A172 (cell line): Measurements from ENCODE around the gene ADM5. TPM values are rescaled to one million over a fixed set of nuclear protein-coding genes. Genes with fewer than 3 reads are reported as not detected.

Experiments
- DNase-seq: peaks from one replicate; pipeline ENCODE4 v3.0.0-alpha.2; 2015; ENCODE audit warnings: low spot score
- total RNA-seq: library from RNA; depleted of rRNA; stranded (reverse); fragments of >200 nt; shearing (Covaris generic); gene quantifications from 2 replicates; pipeline ENCODE4 v1.2.3, GENCODE V29; 2014

Gene ADM5
- total RNA-seq, 1 experiment from 2014 or later = 3.2 TPM

- DNase-seq = no peak
Observed at GRCh38 chr19:49658566-49659442, 30.6 kb upstream of the ADM5 start.

DNA sequence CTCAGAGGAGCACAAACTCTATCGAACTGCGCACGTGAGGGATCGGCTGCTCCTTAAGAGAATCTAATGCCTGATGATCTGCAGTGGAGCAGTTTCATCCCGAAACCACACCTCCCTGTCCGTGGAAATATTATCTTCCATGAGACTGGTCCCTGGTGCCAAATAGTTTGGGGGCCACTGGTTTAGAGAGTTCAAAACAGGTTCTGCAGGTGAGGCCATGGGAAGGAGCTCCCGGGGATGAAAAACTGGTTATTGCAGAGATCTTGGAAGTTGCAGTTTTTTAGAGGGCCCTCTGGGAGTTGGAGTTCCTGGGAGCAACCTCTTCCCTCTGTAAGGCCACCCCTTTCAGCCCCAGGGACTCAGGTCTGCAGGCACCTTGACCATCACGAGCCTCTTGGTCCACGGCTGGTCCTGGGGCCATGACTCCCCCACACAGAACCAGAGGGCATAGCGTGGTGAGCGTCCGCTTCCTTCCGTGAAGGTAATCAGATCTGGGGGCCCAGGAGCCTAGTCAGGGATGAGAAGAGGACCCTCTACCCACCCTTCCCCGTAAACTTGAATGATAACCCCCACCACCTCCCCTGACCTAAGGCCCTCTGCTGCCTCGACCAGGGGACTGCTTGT is 28.9 kb upstream of the ADM5 start:
- no peak for DNase-seq

DNA sequence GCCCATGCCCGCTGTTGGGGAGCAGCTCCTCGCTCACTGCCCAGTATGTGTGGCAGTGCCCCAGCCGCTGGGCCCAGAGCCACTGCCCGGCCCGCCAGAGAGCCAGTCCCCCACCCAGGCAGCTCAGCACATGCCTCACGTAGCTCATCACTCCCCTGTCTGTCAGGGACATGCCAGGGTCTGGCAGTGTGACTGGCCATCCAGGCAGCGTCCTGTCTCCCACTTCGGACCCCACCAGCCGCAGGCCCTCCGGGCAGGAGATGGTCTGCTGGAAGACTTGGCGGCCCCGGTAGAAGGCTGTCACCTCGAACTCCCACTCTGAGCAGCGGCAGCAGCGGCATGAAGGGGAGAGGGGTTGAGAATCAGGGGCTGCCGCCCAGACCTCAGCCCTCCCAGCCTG is 27.4 kb upstream of the ADM5 start:
- no peak for DNase-seq

- no peak for DNase-seq
Observed at GRCh38 chr19:49663224-49663623, 26.2 kb upstream of the ADM5 start.

DNA sequence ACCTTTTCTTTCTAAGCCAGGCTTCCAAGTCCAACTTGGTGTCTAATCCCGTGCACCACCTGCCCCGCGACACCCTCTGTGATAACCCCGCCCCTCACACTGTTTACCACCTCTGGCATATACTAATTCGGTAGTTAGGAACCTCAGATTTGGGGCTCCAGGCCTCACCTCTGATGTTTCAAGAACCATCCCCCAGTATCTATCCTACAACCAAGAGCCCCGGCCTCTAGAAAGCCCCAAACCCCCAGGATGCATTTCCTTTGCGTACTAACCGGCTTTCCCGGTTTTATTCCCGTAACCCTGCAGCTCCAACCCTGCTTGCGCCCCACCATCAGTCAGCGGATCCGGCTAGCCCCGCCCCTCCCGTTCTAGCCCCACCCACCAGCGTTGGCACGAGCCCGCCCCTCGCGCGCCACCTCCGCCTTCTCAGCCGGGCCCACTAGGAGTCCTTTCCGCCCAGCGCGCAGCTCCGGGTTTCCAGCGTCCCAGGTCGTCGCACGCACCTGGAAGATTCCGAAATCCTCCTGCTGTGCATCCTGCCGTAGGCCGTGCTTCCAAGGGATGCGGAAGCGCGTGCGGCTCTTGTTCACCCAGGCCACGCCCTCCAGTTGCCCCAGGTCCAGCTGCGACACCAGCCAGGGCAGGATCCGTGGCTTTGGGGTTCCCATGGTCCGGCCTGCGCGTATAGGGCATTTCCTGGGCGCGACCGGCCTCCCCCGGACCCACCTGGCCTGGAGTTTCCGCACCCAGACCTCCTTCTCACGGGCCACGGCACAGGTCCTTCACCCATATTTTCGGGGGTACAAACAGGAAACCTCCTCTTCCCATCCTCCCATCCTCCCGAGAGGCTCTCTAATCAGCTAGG is 25.0 kb upstream of the ADM5 start:
- peak; percentile 74 for DNase-seq

DNA sequence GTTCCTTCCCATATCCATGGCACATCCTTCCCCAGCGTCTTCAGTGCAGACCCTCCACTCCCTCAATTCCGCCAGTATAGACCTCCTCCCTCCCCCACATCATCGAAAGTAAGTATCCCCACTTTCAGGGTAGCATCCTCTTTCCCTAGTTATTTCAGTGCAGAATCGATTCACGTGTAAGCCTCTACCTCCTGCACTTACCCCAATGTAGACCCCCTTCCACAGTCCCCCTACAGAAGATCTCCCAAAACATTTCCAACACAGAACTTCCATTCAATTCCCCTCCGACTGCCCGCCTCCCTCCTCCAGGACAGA is 24.4 kb upstream of the ADM5 start:
- DNase-seq = no peak

GRCh38 chr19:49665351-49666119 is 23.9 kb upstream of the ADM5 start, which contains the start of the genes BCL2L12 and IRF3:
BCL2L12 (plus strand) TSS chr19:49665933; CDS start chr19:49666693, 760 bp downstream.
IRF3 (minus strand) TSS chr19:49665857; CDS start chr19:49664838, 1,019 bp downstream.
- peak; percentile 93 for DNase-seq

- DNase-seq = no peak
Observed at GRCh38 chr19:49666120-49666444, 23.3 kb upstream of the ADM5 start.

DNA sequence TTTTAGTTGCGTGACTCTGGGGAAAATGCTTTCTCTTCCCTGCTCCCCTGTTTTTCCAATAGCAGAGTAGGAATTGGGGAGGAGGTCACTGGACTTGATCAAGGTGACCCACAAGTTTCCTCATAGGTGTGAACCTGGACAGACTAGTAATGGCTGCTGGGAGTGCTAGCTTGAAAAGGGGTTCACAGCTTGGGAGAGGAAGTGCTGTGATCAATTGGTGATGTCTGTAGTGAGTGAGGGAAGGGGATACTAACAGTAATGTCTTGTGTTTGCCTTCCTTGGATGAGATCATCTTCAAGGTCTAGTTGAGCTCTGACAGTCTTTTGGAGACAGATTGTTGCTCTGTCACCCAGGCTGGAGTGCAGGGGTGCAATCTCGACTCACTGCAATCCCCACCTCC is 21.9 kb upstream of the ADM5 start:
- DNase-seq = no peak

DNA sequence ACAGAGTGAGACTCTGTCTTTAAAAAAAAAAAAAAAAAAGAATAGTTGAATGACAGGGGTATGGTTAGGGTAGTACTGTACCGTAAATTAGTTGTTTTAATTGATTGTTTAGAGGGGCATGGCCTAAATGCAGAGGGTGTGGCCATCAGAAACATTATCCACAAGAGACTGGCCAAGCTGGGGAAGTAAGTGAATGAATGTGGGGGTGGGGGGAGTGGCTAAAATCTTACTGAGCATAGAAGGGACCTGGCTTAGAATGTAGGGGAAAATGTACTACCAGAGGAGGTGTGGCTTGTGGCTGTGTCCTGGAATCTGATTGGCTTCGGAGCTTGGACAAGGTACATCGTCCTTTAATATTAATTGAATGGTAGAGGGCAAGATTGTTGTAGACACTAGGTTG is 19.9 kb upstream of the ADM5 start:
- DNase-seq = no peak

- DNase-seq = peak; percentile 59
Observed at GRCh38 chr19:49672131-49672919, 17.1 kb upstream of the ADM5 start.

GRCh38 chr19:49676136-49676783 is 13.1 kb upstream of the ADM5 start:
- peak; percentile 96 for DNase-seq

DNA sequence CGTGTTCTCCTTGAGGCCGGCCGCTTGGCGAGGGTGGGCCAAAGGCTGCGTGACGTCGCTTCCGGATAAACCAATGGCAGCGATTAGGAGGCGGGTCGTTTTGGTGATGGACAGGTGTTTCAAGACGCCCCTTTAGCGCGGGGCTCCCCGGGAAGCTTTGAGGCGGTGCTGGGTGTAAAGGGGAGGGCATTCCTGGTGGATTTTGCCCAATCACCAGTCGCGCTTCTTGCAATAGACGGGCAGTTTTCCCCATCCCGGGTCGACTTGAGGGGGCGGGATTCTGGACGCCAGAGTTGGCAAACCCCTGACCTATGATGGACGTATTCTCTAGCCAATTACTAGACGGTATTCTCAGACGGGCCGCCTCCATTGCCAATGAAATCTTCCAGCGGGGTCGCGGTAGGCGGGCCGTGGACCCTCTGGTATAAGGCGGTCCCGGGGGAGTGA is 12.6 kb upstream of the ADM5 start:
- peak; percentile 100 for DNase-seq

- DNase-seq = peak; percentile 19
Observed at GRCh38 chr19:49677231-49677900, 12.0 kb upstream of the ADM5 start, which contains the start of gene PRMT1. PRMT1 (plus strand) TSS chr19:49677271; CDS start chr19:49677281, 10 bp downstream.

- DNase-seq = peak; percentile 74
Observed at GRCh38 chr19:49677901-49678674, 11.3 kb upstream of the ADM5 start.

- DNase-seq = no peak
Observed at GRCh38 chr19:49678985-49679770, 10.2 kb upstream of the ADM5 start.

GRCh38 chr19:49679771-49680413 is 9.5 kb upstream of the ADM5 start:
- DNase-seq = no peak
